NCI-H2196 treated with DMSO at 0.1 percent for 48 hours (cell line): ENCODE results near the gene MLST8.

Source experiments
- DNase-seq: peaks from one replicate; lab custom pipeline; 2025; ENCODE audit not compliant: unreplicated experiment; lab: John Stamatoyannopoulos, UW

MLST8 gene

GRCh38 chr16:2205104-2205966 lies at the start of gene MLST8:
Gene MLST8, plus strand, starts transcription at chr16:2205454. Its CDS starts 632 bp downstream, at chr16:2206086.
- DNase-seq = peak; percentile 72

DNA sequence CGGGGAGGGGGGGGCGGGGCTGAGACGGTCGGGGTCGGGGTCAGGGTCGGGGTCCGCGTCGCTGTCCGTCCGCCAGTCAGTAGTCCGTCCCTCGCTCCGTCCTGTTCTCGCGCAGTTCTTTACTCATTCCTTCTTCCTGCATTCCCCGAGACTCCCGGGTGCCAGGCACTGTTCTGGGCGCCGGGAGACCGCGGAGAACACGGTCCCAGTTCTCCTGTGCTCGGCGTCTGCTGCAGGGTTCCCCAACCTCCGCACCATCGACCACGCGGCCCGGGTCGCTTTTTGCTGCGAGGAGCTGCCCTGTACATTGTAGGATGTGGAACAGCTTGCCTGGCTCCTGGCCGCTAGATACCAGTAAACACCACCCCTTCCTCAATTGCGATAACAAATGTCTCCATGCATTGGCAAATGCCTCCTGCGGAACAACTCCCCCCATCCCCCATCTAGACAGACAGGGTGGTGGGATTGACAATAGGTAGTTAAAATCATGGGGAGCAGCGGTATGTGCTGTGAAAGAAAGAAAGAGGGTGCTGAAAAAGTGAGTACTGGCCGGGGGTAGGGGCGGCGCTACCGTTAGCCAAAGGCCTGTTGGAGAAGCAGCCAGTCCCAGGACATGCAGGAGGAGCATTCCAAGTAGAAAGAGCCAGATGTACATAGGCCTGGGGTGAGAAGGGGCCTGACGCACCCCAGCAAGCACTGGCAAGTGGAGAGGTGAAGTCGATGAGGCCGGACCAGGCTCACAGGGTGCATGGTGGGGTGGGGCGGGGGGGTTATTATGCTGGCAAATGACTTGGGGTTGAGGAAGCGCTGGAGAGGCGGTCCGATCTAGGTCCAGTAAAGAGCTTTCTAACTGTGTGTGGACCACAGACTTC lies 49.0 kb upstream of the MLST8 start:
- no peak for DNase-seq

- DNase-seq = no peak
These were observed 48.4 kb upstream of the MLST8 start for GRCh38 chr16:2156849-2157224.

DNA sequence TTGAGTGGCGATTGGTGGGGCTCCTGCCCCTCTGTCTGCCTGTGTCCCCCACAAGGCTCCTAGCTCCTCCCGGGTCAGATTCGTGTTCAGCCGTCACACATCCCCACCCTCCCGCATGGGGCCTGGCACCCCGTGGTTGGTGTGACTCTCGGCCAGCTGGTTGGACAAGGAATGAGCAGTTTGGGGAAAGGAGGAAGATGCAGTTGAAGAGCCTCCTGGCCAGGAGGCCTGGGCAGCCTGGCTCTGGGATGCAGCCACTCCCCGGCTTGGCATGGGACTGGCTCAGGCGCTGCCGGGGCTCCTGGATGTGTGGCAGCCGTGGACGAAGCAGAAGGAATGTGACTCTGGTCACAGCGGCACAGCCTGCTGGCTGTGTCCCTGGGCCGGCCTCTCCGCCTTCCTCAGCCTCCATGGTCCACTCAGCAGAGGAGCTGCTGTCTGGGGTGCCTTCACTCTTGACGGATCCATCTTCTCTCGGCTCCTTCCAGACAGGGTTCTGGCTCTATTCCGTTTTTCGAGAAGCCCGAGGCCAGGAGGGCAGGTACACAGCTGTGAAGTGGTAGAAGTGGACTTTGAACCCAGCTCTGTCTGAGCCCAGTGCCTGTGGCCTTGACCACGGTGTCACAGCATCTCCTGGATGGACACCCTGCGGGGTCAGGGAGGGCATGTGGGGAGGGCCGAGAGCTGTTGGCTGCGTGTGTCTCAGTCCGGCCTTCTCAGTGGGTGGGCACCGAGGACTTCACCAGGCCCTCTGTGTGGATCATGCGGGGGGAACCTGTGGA lies 47.6 kb upstream of the MLST8 start:
- no peak for DNase-seq

GRCh38 chr16:2158262-2158638 lies 47.0 kb upstream of the MLST8 start:
- no peak for DNase-seq

GRCh38 chr16:2159175-2159838 lies 45.9 kb upstream of the MLST8 start:
- no peak for DNase-seq

GRCh38 chr16:2160915-2161551 lies 44.2 kb upstream of the MLST8 start:
- no peak for DNase-seq

DNA sequence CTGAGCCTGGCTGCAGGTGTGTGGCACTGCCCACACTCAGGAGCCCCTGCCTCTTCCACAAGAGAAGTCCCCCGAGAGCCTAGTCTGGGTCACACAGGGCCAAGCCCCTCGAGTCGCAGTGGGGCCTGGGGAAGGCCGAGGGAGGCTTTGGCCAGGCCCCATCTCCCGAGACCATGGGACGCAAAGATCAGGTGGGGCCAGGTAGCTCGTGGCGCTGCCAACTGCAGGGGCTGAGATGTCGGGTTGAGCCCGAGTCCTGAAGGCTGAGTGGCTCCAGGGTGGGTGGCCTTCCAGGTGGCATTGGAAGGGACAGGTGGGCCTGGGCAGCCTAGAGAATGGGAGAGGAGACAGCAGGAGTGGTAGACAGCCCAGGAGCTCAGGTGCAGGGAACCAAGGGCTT lies 43.3 kb upstream of the MLST8 start:
- no peak for DNase-seq

GRCh38 chr16:2162676-2163118 lies 42.6 kb upstream of the MLST8 start:
- no peak for DNase-seq

DNA sequence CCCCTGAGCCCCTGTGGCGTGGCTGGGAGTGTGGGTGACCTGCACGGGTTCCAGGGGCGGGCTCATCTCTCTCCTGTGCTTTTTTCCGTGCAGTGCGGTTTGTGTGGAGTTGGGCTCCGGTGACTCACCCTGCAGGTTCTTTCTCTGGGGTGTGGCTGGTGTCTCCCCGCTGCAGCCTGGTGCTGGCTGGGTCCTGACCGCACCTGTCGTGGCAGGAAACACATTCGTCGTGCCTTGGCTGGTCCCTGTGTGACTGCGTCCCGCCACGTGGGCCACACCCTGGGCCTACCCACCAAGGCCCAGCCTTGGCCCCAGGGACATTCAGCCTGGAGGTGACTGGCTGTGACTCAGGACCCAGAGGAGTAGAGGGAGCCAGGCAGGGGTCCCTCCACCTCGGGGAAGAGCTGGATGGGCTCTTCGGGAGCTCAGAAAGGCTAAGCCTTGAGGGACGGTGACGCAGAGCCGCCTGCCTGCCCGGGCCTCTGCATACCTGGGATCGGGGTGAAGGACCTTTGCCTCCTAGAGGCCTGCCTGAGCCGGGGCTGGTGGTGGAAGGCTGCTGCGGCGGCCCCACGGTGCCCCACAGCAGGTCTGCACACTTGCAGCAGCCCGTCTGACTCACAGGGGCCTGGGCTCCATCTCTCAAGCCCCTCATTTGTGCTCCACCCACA lies 41.9 kb upstream of the MLST8 start:
- DNase-seq = no peak

- no peak for DNase-seq
These were observed 39.4 kb upstream of the MLST8 start for GRCh38 chr16:2165861-2166260.

- no peak for DNase-seq
These were observed 38.8 kb upstream of the MLST8 start for GRCh38 chr16:2166263-2167067.

DNA sequence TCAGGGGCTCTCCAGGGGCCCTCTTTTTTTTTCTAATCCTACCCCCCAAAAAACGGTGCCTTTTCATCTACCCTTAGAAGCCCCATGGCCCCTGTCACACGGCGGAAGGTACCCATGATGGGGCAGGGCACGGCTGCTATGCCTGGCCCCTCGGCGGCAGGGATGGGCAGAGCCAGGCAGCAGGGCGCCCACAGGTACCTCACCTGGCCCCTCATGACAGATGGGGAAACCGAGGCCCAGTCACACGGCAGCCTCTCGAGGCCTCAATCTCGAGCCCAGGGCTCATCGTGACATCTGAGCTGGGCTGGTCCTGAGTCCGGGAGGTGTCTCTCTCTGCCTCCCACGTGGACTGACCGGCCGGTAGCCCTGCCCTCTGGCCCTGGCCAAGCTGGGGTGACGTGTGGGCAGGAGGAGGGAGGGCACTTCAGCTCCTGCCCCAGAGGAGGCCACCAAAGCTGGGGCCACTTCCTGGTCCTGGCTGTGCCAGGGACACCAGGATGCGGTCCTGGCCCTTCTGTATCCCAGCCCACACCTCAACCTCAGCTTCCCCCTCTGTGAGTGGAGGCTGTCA lies 38.1 kb upstream of the MLST8 start:
- no peak for DNase-seq

DNA sequence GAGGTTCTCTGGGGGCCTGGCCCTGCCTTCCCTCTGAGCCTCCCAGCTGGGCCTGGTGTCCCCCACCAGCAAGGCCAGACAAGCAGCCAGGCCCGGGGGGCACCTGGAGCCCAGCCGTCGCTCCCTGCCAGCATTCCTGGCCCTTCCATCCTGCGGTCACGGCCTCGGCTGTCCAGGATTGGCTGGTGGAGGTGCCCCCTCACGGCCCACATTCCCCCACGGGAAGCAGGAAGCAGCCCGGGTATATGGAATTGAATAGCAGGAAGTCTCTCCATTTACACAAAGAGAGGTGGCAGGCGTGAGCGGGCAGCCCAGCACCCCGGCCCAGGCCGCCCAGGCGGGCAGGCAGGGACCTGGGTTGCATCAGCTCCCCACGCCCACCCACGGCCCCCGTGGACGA lies 35.2 kb upstream of the MLST8 start:
- DNase-seq = no peak

DNA sequence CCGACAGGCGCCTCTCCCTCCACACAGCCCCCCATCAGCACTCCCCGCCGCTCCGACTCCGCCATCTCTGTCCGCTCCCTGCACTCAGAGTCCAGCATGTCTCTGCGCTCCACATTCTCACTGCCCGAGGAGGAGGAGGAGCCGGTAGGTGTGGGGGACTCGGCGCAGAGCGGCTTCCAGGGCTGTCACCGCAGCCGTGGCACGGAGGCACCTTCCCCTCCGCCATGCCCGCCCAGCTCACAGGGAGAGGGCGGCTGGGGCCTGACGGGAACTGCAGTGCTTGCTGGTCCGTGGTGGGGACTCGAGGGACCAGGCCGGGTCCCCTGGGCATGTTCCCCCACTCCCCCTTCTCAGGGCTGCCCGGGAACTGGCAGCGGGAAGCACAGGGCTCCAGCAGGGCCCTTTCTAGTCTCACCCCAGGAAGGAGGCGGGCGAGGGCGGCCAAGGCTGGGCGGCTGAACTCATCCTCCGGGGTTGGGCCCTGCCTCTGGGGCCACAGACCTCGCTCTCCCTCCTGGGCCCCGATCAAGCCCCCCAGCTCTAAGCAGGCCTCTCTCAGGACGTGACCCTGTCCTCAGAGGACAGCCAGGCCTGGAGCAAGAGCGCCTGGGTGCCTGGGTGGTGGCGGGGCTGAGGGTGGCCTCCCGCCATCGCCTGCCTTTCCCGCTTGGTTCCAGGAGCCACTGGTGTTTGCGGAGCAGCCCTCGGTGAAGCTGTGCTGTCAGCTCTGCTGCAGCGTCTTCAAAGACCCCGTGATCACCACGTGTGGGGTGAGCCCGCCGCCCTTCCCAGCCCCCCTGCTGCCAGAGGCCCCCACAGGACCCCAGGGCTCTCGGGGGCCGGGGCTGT lies 34.4 kb upstream of the MLST8 start:
- no peak for DNase-seq

GRCh38 chr16:2171601-2172178 lies 33.6 kb upstream of the MLST8 start:
- no peak for DNase-seq

- no peak for DNase-seq
These were observed 32.4 kb upstream of the MLST8 start for GRCh38 chr16:2172688-2173335.
